OCI-M1 (cell line): ENCODE data around the gene FMO5.

Experiments
- DNase-seq: peaks from one replicate; lab custom pipeline; 2025; lab: John Stamatoyannopoulos, UW

The FMO5 gene

DNA sequence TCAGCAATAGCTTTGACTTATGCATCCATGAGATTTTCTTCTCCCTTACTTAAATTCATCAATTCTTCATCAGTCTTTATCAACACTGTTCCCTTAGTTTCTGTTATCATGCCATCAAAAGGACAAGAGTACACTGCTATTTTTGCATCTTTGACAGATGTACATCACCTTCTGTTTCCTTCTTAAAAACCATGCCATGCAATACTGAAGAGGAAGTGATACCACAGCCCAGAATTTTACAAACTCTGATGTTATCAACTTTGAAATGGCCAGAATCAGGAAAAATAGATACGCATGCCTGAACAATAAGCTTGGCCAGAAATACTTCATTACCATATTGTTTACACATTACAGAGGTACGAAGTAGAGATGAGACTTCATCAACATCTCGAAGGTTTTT is 21.1 kb downstream of the FMO5 start:
- no peak for DNase-seq

DNA sequence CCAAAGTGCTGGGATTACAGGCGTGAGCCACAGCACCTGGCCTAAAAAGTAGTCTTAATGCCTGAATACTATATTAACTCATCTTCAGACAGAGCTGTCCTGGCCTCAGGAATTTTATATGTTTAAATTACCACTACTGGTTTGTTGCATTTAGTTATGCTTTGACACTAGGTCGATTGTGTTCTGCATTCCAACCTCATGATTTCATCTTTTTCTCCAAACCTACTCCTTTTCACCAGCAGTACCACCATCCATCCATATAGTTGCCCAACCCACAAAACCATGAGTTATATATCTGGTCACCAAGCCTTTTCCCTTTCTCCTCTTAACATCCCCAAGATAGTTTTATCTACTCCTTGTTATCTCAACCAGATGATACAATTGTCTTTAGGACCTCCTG is 22.6 kb downstream of the FMO5 start:
- DNase-seq: no peak

DNA sequence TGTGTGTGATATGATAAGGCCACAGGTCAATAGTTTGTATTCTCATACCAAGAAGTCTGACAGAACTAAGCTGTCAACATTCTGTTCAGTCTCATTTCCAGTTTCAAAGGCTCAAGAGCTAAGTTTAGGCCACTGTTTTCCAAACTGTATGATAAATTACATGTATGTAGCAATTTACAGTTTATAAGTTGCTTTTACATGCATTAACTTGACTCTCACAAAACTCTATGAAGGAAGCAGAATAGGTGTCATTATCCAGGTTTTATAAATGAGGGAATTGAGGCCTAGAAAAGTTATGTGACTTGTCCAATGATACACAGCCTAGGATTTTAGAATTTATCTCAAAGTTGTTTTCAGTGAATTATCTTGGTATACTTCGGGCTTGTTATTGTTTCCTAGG is 23.4 kb downstream of the FMO5 start:
- DNase-seq: no peak

DNA sequence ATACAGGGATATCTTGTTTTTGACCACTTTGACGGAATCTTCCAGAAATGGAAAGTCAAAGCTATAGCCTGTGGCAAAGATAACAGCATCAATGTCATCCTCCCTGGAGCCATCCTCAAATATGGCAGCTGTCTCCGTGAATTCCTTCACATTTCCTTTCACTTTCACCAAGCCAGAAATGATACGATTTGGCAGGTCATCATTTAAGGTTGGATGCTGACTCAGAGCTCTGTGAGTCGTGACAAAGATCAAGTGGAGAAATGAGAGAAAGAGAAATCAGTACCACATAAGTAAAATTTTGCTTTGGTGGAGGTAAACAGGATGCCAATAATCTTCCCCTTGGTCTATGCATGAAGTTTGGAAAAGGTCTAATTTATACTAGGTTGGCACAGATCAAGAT is 23.9 kb downstream of the FMO5 start:
- DNase-seq: peak; percentile 23

DNA sequence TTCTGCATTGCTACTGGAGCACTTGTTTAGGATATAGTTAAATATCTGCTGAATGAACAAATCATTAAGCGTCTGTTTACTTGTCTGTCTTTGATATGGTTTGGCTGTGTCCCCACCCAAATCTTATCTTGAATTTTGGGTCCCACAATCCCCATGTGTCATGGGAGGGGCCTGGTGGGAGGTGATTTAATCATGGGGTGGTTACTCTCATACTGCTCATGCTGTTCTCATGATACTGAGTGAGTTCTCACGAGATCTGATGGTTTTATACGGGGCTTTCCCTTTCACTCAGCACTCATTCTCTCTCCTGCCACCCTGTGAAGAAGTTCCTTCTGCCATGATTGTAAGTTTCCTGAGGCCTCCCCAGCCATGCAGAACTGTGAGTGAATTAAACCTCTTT is 27.8 kb downstream of the FMO5 start:
- DNase-seq: peak; percentile 42

DNA sequence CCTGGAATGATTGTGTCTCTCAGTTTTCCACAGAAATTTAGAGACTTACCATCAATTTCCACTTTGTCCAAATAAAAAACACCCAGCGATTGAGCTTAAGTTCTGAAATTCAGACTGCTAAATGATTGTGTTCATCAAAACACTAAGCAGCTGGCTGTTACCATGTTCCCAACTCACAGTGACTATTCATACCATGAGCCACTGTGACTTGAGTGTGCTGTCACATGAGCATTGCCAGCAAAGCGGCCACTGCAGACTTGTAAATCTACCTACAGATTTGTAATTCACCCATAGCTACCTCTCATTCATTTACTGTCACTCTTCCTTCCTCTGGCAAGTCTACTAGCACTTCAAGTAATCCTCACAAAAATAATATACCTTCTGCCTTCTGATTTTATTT is 35.6 kb downstream of the FMO5 start:
- no peak for DNase-seq

DNA sequence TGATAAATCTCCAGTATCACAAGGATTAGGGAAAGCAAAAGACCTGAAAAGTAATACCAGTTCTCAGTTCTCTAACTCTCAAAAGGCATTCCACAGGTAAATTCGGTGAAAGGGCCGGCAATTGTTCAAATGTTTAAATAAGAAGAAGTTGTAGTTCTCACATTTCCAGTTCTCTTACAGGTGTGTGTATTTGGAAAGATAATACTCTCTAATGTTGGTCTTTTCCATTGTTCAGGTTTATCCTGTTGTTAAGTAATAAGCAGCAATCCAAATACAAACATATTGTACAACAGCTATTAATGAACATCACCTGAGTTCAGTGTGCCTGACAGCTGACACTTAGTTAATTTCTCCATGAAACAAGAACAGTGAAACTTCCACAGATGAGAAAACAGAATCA is 39.7 kb downstream of the FMO5 start:
- no peak for DNase-seq

DNA sequence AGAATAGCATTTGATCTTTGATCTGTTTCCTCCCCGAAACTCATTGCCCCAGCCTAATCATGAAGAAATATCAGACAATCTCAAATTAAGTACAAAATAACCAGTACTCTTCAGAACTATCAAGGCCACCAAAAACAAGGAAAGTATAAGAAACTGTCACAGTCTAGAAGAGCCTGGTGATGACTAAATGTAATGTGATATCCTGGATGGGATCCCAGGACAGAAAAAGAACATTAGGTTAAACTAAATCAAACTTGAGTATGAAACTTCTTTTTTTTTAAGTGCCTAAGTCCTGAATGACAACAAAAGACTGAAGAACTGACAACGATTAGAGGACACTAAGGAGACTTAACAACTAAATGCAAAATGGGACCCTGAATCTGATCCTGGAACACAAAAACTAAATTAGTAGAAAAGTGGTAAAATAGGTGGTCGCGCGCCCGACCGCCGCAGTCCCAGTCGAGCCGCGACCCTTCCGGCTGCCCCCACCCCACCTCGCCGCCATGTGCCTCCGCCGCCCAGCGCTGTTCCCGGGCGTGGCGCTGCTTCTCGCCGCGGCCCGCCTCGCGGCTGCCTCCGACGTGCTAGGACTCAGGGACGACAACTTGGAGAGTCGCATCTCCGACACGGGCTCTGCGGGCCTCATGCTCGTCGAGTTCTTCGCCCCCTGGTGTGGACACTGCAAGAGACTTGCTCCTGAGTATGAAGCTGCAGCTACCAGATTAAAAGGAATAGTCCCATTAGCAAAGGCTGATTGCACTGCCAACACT is 47.3 kb downstream of the FMO5 start:
- DNase-seq: no peak

DNA sequence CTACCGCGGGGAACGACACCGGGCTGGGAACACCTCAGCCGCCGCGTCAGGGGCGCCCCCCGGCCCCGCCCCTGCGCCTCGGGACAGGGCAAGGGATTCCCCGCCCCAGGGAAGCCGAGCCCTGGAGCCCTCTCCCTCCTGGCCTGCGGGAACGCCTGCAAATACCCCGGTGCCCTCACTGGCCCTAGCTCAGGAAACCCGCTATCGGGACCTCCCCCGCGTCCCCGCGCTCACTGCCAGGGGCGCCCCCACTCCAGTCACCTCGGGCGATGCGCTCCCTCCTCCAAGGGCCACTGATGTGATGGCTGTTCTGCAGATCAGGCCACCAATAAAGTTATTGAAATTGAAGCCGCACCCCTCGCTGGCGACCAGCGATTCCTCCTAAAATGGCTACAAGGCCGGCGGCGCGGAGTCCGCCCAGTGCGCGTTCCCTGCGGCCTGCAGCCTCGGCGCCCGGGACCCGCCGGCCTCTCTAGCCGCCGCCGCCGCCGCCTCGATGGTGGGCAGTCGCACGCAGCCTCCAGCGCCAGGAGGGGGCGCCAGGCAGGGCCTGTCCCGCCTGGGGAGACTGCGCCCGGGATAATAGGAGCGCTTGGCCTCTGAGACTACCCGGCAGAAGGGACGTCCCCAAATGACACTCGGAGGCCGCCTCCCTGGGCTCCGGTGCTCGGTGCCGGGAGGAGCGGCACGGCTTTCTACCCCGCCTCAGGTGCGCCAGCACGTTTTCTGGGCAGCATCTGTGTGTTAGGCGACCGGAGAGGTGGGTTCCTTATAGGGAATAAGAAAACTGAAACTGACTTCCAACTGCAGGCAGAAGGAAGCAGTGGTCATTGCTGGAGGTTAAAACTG is 52.7 kb downstream of the FMO5 start, which contains the start of gene PRKAB2:
TSS of gene PRKAB2 (minus strand) at position 303 of the 849 bp plus-strand sequence. CDS start 326 bp downstream, outside the sequence.
- peak; percentile 98 for DNase-seq

DNA sequence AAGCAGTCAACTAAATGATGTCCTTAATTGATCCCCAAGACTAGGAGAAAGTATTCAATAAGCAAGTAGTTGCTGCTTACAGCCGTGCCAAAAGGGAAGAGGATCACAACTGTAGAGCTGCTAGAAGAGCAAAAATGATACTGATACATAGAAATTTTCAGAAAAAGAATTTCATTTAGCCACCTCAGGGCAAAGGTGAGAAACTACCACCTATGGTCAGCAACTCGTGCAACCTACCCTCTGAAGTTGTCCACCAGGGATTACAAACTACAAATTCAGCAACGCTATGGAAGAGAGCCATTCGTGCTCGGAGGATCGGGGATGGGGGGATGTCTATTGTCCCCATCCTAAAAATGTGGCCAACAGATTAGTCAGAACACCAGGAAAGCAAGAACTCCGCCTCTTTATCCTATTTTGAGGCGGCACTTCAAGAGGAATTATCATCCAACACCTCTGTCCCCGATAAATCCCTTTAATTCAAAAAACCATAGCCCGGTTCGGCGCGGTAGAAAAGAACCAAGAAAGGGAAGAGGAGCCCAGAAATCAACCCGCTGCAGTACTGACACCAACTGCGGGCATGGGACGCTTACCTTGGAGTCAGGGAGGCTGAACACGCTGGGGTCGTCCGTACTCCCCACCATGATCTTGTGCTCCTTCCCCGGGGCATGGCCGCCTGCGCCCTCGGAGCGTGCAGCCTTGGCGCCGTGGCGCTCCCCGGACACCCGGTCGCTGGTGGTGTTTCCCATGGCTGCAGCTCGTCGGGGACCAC is 53.6 kb downstream of the FMO5 start:
- peak; percentile 68 for DNase-seq

DNA sequence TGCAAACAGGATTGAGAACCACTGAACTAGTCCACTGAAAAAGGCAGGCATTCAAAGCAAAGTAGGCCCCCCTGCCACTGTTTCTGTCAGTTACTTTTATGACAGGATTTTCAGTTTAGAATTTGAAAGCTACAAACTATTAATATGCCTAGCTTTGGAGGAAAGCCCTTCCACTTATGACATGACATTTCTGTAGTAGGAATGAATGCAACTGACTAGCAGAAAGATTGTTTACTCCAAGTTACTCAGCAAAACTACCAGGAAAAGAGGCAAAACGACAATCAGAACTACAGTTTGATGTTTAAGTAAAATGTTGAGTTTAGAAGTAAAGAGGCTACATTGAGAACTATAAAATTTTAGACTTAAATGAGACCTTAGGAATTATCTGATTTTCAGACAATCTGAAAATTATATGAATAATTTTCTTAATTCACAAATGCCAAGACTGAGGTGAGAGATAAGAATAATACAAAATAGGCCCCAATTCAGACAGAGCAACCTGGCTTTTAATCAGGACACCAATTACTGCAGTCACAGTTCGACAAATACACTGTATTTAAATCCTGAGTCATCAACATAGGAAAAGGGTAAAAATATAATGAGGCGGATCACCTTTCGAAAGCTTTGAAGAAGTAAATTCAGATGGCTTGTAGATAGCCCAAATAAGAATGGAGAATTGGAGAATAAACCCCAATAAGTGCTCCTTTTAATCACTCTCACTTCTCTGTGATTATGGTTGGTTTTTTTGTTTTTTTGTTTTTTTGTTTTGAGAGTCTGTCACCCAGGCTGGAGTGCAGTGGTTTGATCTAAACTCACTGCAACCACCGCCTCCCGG is 55.1 kb downstream of the FMO5 start:
- DNase-seq: peak; percentile 35

DNA sequence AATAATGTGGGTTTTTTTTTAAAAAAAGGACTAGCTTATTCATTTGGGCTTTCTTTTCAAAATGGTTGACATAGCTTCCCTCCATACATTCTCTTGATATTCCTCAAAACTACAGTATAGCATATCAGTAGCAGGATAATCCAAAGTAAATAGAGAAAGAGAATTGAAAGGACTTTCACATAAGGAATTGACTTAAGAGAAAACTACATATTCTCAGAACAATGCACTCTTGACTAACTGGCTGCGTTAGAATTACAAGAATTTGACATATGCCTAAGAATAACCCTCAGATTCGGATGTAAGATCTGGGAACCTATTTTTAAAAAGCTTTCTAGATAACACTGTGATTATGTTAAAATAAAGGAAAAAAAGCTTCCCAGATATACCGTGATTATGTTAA is 56.0 kb downstream of the FMO5 start:
- DNase-seq: no peak

DNA sequence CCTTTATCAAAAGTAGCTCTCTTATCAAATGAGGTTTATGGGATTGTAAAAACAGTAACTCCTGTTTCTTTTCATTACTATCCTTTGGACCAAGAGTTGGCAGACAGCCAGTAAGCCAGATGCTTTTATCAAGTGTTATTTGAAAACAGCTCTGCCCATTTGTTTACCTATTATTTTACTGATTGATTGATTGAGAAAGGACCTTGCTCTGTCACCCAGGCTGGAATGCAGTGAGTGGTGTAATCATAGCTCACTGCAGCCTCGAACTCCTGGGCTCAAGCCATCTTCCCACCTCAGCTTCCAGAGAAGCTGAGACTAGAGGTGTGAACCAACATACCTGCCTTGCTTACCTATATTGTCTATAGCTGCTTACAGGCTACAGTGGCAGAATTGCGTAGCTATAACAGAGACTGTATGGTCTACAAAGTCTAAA is 56.5 kb downstream of the FMO5 start:
- peak; percentile 38 for DNase-seq

DNA sequence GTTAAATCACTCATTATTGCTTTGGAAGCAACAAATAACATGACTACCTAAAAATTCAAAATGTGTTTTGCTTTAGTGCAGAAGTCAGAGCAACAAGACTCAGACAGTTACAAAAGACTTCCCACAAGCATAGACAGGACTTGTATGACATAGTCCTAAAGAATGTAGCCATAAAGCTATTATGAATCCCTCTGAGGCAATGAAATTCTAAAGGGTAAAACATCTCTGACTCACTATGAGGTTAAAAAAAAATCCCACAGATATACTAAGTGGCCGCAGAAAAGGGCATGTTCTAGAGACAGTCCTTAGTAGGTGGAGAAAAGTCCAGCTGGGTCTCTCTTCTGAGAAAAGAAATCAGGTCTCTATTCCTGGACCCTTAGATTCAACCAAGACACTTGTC is 57.8 kb downstream of the FMO5 start:
- DNase-seq: no peak

DNA sequence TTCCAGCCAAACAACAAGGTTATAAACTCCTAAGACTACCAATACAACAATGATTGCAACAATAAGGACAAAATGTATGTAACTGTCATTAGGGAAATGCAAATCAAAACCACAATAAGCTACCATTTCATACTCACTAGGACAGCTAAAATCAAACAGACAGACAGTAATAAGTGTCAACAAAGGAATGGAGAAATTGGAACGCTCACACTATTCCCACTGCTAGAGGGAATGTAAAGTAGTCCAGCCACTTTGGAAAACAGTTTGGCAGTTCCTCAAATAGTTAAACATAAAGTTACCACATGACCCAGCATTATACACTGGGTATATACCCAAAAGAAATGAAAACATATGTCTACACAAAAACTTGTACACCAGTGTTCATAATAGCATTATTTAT is 62.1 kb downstream of the FMO5 start:
- no peak for DNase-seq

DNA sequence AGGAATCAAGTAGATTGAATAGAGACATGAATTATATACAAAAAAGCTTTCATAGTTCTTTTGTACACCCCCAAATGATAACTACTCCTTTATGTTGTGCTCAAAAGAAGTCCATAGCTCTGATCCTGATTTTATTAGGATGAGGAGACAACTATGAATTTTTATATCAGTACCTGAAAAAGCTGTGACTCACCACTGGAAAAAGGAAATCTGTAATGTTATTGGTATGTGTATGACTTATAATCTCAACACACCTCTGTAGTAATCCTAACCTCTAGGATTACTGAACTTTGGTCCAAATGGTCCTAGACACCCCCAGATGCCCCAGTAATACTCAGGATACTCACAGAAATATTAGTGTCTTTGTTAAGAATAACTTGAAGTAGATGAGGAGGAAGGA is 63.0 kb downstream of the FMO5 start:
- no peak for DNase-seq

DNA sequence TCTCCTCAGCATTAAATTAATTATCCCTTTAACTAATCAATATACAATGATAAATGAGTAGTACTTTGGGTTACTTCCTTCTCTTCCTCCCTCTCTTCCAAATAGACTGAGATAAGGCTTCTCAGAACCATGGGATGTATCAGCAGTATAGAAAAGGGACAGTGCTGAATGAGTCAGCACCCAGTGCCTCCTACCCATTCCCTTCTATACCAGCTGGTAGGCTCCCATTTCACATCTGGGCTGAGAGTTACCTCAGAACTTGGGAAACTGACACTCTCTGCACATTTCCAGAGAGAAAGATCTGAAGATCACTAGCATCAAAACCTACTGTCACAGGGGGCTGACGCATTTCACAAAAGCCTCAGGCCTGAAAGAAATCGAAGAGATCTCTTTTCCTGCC is 68.0 kb downstream of the FMO5 start:
- DNase-seq: peak; percentile 34

DNA sequence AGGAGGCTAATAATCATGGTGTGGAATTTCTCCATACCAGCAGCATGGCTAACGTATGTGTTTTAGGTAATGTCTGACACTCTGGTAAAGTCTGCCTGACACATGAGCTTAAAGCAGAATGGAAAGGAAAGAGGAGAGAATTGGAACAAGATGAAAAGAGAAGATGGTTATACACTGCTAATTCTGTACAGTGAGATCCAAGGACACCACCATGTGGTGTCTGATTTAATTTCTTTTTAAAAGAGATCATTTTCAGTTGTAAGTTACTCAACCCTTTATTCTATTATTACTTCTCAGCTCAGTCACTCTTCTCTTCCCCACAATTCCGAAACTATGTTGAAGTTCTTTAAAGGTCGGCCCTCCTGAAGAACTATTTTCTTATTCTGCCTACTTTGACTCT is 68.5 kb downstream of the FMO5 start:
- DNase-seq: peak; percentile 30

DNA sequence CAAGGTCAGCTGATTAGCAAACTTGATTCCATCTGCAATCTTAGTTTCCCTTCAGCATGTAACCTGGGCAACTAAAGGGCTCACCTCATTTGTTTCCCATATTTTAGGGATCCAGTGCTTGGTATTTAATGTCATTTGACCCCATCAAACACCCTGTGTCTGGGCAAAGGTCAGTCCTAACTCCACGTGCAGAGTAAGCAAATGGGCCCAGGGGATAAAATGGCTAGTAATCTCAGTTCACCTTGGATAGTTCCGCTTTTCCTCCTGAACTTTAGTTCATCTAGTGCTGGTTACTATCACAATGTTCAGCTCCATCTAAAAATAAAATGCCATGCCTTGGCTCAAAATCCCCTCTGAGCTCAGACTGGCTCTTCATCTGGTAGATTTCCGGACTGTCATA is 72.4 kb downstream of the FMO5 start:
- no peak for DNase-seq

DNA sequence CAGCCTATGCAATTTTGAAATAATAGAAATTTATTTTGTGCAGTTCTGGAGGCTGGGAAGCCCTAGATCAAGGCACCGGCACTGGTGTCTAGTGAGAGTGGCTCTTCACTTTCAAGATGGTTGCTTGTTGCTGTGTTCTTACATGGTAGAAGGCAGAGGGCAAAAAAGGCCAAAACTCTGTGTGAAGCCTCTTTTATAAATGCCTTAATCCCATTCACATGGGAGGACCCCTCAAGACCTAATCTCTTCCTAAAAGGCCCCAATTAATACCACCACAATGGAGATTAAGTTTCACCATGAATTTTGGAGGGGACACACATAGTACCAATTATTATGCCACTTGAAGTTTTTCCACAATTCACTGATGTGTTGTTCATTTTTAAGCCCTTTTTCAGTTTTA is 73.9 kb downstream of the FMO5 start:
- DNase-seq: no peak

DNA sequence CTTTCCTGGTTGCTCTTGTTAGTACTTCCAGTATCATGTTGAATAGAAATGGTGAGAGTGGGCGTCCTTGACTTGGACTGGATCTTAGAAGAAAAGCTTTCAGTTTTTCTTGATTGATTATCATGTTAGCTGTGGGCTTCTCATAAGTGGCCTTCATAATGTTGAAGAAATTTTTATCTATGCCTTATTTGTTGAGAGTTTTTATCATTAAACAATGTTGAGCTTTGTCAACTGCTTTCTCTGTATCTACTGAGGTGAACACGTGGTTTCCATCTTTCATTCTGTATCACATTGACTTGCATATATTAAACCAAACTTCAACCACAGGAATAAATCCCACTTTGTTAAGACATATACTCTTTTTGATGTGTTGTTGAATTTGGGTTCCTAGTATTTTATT is 82.3 kb downstream of the FMO5 start:
- DNase-seq: no peak
